ENCODE data around the gene ARHGAP20.

Gene ARHGAP20

DNA sequence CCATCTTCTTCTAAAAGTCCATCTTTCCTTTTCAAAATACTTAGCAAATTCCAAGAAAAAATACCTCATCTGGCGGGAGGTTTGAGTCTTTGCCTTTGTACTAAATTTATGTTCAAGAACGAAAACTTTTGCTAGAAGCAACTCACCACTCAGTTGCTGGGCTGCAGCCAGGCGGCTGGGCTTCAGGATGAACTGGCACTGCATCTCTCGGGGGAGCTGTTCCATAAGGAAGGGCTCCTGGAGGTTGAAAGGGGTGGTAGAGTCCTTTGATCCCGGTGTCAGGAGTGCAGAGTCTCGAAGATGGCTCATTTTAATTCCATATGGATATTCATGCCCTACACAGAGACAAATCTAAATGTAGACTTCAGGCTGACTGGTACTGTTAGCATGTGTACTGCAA, 105.8 kb downstream of the ARHGAP20 start:
- DNase-seq (ENCODE audit: low spot score) = no peak

DNA sequence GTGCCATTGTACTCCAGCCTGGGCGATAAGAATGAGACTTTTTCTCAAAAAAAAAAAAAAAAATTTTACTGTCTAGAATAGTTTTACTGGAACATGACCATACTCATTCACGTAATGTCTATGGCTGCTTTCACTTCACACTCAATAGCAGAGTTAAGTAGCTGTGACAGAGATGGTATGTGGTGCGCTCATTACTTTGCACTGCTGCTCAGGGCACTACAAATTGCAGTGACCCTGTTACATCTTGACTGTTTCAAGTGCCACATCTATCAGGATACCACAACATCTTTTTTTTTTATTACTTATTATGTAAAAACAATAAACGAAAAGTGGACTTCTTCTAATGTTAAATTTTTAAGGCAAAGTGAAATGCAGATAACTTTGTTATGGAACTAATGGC, 110.3 kb downstream of the ARHGAP20 start:
- no peak for DNase-seq (ENCODE audit: low spot score)

DNA sequence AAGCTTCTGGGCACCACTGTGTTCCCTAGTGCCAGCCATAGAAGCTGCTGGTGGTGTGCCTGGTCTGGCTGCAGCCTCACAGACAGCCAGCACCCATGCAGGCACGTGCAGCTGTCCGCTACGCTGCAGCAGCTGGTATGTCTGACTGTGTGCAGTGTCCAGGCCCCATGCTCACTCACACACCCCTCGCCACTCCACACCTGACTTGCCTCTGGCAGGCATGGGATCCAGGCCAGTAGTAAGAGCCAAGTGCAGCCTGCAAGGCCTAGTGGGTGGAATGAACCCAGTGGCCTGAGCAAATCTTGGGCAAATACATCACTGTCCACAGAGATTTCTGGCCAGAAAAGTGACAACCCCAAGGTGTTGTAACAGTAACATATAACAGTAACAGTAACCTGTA, 111.9 kb downstream of the ARHGAP20 start:
- DNase-seq (ENCODE audit: low spot score) = no peak

DNA sequence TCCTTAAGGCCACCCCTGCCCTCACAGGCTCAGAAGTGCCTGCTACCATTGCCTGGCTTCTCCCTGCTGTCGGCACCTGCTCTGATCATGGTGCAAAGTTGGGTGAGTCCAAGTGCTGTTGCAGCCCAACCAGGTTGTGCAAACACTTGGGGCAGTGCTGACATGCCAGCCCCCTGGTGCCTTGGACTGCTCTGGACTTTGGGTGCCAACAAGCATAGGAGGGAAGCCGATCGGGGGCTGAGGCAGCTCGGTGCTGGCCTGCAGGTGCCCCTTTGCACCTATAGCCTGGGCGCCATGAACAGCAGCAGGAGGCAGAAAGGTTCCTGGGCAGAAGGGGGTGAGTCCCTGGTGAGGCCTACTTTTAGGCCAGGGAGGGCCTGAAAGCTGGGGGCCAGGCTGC, 113.0 kb downstream of the ARHGAP20 start:
- DNase-seq (ENCODE audit: low spot score) = no peak

DNA sequence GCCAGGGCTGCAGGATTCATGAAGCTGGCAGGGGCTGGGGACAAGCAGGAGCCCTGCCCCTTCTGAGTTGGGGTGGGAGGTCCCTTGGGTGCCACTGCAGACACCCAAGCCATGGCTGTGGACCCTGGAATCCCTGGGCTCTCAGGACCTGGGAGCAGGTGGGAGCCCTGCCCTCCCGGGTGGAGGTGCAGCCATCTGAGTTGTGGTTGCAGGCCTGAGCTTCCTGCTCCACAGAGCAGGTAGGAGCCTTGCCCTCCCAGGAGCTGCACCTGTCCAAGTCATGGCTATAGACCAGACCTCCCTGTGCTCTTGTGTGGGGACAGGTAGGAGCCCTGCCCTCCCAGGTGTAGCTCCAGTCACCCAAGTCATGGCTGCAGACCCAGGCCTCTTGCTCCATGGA, 113.5 kb downstream of the ARHGAP20 start:
- DNase-seq (ENCODE audit: low spot score) = no peak

DNA sequence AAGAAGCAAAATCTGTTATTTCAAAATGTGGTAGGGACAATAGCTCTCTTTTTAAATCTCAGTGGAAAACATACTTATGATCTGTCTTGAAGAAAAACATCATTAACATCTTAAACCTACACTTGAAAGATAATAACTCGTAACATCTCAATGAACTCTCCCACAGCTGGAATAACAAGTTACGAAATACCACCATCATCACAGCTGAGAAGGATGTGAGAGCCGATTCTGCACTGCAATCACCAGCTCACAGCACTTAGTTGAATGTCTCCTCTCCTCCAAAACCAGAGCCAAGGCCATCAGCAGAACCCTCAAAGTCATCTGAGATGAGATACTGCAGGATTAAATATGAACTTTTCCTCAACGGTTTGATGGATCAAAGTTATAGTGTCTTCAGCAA, 124.3 kb downstream of the ARHGAP20 start:
- no peak for DNase-seq (ENCODE audit: low spot score)

DNA sequence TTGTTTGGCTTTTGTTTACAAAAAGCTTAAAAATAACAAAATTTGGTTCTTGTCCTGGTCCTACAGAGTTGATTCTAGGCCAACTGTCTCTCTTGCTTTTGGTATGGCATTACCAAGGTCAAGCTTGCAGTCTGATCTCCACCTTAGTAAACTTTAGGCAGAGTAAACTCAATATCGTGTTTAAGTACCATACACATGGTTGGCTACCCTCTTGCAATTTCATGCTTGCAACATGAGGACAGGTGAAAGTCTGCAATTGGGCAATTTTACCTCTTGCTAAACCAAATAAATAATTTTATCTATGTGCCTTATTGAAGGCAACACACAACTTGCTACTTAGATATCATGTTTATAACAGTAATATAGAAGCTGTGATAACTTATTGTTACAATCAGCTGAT, 125.1 kb downstream of the ARHGAP20 start:
- no peak for DNase-seq (ENCODE audit: low spot score)

DNA sequence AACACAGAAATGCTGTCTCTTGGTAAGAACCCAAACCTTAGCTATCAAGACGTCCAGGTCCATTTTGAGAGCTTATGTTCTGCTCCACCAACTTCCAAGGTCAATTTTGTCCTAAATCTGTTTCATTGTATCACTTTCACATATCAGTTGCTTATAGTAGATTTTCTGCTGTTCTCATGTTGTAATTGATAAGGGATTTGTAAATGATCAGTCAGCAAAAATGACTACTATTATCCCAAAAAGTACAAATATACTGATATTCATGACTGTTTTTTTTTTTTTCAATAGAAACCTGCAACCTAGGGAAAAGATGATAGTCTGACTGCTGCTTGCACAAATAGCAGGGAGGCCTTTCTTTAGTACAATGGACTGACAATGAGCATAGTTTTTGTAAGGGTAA, 128.1 kb downstream of the ARHGAP20 start:
- DNase-seq (ENCODE audit: low spot score) = no peak

DNA sequence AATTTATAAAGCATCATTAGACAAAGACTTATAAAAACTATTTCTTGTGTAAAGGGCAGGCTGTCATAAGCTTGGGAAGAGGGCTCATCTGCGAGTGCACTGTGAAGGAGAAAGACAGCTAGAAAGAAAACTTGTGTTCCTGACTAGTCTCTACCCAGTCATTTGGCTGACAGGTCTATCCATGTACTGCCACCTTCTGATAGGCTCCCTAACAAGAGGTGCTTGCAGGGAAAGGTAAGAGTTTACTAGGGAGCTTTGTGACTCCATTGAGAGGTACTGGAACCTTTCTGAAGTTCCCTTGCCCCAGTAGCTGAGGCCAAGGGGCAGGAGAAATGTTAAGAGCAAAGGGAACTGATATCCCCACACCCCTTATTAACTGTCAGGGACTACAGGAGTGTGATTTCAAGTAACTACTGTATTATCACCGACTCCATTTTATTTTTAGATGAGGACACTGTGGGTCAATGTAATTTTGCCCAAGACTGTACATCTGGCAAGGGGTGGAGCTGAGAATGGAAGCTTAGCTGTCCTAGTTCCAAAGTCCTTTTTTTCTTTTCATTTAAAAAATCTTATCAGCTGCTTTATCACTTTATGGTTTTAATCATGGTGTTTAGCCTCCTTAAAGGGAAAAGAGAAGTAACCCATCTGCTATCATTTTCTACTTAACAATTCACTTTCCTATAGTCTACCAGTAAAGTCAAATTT, 129.4 kb downstream of the ARHGAP20 start:
- no peak for DNase-seq (ENCODE audit: low spot score)

DNA sequence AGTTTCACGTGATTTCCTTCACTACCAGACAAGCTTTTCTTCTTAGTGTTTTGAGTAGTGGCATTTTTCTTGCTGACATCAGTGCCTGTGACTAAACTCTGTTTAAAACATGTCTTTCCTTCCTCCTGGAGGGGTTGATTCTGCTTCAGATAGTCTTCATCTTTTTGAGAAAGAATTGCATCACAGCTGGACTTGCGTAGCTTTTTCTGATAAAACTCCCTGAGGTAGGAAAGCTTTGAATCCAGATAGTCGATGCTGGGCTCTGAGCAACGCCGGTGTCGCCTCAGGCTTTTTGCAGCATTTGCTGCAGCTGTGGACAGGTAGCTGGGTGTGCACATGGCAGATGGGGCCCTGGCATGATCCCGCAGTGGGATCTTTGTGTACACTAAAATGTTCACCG, 131.7 kb downstream of the ARHGAP20 start:
- DNase-seq (ENCODE audit: low spot score) = no peak

DNA sequence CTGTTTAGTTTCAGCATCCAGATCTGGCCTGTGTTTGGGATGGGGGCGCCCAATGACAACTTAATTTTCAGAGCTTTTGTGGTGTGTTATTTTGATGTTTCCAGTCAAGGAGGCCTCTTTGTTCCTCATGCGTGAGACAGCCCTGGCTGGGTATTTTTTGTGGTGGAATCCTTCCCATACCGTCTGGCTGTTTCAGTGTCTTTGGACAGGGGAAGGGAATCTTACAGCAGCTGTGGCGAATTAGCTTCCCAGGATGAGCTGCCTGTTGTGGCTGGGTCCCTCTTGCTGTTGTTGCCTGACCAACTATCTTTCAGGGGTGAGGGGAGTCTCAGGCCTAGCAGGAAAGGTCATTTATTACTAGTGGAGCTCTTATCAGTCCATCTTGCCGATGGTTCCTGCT, 138.8 kb downstream of the ARHGAP20 start:
- no peak for DNase-seq (ENCODE audit: low spot score)

DNA sequence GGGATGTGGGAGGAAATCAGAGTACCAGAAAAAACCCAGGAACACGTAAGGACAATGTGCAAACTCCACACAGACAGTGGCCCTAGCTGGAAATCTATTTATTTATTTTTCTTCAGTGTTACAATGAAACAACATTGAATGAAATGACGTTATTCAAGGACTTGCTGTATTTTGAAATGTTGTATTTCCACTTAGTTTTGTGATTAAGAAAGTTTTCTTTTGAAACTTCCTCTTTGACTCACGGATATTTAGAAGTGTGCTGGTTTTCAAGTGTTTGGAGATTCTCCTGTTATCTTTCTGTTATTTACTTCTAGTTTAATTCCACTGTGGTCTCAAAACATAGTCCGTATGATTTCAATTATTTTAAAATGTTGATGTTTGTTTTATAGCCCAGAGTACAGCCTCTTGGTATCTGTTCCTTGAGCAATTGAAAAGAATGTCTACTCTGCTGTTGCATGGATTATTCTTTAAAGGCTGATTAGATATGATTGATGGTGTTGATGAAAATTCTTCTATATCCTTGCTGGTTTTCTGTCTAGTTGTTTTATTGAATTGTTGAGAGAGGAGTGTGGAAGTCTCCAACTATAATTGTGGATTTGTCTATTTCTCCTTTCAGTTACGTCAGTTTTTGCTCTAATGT, 141.0 kb downstream of the ARHGAP20 start:
- no peak for DNase-seq (ENCODE audit: low spot score)

DNA sequence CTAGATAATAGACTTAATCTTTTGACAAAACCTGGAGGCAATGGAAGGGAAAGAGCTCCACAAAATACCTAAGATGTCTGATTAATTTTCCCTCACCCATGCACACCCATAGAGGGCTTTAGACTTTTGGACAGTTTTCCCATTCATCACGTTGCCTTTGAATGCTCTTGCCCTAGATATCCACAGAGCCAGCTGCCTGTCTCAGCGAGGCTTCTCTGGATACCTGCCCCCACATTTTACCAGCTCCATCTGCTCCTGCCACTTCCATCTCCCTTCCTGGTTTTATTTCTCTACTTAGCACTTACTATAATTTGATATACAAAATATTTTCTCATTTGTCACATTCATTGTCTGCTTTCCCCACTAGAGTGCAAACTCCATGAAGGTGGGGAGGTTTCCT, 145.7 kb downstream of the ARHGAP20 start:
- DNase-seq (ENCODE audit: low spot score) = no peak

DNA sequence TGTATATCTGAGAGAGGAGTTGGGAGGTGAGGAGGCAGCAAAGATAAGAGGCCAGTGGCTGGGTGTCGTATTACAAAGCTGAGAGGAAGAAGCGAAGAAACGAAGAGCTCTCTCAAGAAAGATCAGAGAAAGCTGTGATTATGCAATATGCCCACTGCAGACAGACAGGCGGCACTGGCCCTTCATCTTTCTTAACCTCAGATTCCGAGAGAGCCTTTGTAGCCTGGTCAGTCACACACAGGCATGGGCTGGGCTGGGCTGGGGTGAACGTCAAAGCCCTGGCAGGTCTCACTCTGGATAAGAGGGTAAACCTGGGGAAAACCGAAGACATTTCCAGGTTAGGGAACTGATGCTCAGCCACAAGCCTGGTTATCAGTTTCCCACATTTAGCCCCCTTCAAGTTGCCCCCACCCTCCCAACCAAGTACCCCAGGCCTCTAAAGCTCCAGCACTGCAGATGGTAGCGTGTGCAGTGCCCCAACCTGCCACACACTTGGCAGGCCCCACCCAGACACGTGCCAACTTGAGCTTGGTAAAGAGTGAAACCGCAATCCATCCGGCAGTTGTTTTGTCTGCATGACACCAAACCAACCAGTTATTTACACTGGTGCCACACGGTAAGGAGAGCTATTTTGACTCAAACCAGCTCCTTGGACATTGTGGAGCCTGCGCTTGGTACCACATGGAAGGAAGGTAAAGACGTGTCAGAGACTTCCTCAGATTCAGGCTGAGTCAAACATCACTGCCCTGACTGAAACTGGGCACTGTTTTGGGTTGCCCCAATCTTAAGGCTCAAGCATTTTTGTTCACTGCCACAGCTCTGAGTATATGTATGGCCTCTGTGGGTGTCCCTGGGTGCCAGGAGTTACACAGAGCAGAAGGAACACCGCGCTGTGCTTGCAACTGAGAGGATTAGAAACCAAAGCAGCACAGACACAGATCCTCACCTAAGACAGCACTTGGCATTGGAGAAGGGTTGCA, 146.6 kb downstream of the ARHGAP20 start:
- DNase-seq (ENCODE audit: low spot score) = no peak

DNA sequence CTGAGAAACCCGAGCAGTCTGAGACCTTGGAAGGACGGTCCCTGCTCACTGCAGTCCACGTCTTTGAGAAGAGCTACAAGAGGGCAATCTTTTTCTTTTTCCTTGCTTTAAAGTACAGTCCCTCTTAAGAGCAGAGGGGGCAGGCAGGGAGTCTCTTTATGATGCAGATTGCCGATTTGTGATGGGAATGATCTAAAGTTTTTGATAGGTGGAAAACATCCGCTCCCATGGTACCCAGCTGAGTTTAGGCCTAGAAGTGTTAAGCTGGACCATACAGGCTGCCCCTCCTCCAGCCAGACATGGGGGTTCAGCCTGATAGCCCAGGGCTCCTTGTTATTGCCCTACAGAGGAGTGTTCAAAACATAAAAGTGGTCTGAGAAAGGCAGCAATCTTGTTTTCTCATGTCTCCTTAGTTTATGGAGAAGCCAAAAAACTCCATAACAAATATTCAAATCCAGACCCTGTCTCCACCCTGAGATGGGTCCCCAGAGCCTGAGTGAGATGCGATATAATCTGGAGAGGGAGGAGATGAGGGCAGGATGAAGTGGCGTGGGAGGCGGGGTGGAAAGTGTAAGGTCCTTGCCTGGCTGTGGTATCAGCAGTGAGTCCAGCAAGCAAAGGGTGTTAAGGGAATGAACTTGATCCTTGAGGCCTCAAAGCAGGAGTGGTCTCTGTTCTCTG, 147.4 kb downstream of the ARHGAP20 start:
- DNase-seq (ENCODE audit: low spot score) = no peak

DNA sequence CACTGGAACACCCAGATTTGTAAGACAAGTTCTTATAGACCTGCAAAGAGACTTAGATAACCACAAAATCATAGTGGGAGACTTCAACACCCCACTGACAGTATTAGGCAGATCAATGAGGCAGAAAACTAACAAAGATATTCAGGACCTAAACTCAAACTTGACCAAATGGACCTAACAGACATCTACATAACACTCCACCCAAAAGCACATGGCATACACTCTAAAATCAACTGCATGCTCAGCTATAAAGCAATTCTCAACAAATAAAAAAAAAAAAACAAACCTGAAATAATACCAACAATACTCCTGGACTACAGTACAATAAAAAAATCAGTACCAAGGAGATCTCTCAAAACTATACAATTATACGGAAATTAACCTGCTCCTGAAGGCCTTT, 167.5 kb downstream of the ARHGAP20 start:
- no peak for DNase-seq (ENCODE audit: low spot score)

DNA sequence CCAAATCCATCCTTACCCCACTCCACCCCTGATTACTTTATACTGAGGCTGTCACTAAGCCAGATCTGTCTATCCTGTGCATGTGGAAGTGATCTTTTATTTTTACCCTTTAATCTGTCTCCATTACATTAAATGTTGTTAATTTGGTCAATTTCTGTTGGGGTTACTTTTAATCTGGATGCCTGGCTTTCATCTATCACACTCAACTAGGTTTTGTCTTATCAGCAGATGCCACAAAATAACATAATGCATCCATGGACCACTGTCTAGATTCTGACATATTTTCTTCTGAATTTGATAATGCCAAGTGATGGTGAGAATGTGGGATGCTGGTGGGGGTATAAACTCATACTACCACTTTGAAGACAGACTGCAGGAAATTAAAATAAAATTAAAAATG, 174.1 kb downstream of the ARHGAP20 start:
- DNase-seq (ENCODE audit: low spot score) = no peak

DNA sequence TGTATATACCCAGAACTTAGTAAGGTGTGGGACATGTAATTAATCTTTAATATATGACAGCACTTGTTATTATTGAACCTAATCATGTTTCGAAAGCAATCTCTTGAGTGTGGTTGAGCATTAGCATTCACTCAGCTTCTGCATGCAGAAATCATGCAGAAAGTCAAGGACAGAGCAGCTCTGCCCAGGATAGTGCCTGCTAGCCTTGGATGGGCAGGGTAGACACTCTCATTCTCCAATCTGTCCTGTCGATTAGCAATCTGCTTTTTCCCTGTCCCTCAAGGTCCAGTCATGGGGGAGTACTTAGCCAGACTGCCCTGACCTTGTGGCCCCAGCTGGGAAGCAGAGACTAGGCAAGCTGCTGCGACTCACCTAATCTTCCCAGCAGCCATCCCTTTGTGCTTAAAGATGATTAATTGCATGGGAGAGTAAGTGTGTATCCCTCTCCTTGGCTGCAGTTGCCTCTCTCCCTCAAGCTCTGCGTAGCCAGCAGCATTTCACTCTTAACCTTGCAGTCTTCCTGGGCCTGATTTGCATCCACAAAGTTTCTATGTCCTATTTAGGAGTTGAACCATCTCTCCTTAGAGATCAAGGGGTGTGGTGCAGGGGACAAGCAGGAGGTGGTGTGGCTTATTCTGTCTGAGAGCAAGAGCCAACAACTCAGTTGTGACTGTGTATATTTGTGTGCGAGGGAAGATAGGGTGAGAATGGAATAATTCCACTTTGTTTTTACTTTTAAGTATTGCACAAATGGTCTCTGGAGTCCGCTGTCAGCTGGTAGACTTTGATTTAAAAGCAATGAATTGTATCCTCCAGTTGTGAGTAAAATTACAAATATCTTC, 181.1 kb downstream of the ARHGAP20 start:
- DNase-seq (ENCODE audit: low spot score) = no peak

DNA sequence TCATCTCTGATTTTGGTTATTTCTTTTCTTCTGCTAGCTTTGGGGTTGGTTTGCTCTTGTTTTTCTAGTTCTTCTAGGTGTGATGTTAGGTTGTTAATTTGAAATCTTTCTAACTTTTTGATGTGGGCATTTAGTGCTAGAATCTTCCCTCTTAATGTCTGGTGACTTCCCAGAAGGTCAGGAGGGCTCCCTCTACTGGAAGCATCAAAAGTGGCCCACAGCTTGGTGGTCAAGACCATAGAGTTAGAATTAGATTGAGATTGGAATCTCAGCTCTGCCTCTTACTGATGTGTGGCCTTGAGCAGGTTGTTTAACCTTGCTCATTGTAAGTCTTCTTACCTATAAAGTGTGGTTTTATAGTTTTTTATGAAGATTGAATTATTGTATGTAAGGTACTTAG, 183.2 kb downstream of the ARHGAP20 start:
- DNase-seq (ENCODE audit: low spot score) = no peak

DNA sequence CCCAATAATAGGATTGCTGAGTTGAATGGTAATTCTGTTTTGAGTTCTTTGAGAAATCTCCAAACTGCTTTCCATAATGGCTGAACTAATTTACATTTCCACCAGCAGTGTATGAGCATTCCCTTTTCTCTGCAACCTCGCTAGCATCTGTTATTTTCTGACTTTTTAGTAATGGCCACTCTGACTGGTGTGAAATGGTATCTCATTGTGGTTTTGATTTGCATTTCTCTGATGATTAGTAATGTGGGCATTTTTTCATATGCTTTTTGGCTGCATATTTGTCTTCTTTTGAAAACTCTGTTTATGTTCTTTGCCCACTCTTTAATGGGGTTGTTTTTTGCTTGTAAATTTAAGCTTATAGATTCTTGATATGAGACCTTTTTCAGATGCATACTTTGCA, 185.1 kb downstream of the ARHGAP20 start:
- DNase-seq (ENCODE audit: low spot score) = no peak

Measured in CD4-positive, alpha-beta T cell treated with Interleukin-15 for 4 hours (primary cell).